CD4-positive, alpha-beta T cell (primary cell): ENCODE data around the gene MRPS15. TPM values are rescaled to one million over a fixed set of nuclear protein-coding genes. Genes with fewer than 3 reads are reported as not detected.
"Not testable (repeated sequence)": the region's sequence is repeated elsewhere in the genome, so short reads cannot be mapped to it uniquely, and the experiment has no call there.

Source experiments
- ATAC-seq: fragments of 200-7000 bp; cut with Tn5 transposase; one replicate; pipeline ENCODE4 v1.10.0; 2022; ENCODE audit warnings: mild to moderate bottlenecking; ENCODE audit not compliant: poor library complexity
- CTCF ChIA-PET: fragments of 350-600 bp; sonication (Branson Sonifier 250); formaldehyde crosslinking; loops from one replicate; lab custom pipeline; 2021; ENCODE audit warnings: antibody characterized with exemption, inconsistent platforms; lab: Charles Lee
- POLR2A ChIA-PET: fragments of 350-600 bp; sonication (Branson Sonifier 250); formaldehyde crosslinking; loops from one replicate; lab custom pipeline; 2021; ENCODE audit warnings: antibody characterized with exemption, inconsistent platforms; lab: Charles Lee
- DNase-seq, 14 experiments: peaks; one replicate each; pipeline ENCODE4 v3.0.0-alpha.2; 2013 to 2020; ENCODE audit warnings: mixed read lengths in 2 of 14
- H3K27ac ChIP-seq, 2 donors: one replicate each; pipeline versions ENCODE4 v1.5.1 to v1.7.0; 2013; ENCODE audit warnings: low read length in 2 of 2, low read depth in 1 of 2, mild to moderate bottlenecking in 1 of 2
- H3K27me3 ChIP-seq, 2 experiments: 1 replicate in 1 of 2; 2 replicates in 1 of 2; pipeline versions ENCODE4 v1.6.1 to v1.7.0; 2013; ENCODE audit warnings: low read length in 2 of 2, control low read depth in 1 of 2, mild to moderate bottlenecking in 1 of 2, moderate library complexity in 1 of 2; ENCODE audit not compliant: insufficient read depth in 2 of 2, control insufficient read depth in 1 of 2
- H3K36me3 ChIP-seq: one replicate; pipeline ENCODE4 v1.6.1; 2013; ENCODE audit warnings: low read length, control low read depth; ENCODE audit not compliant: insufficient read depth
- H3K4me1 ChIP-seq: one replicate; pipeline ENCODE4 v1.6.1; 2013; ENCODE audit warnings: low read length, control low read depth; ENCODE audit not compliant: insufficient read depth
- H3K4me3 ChIP-seq: one replicate; pipeline ENCODE4 v1.5.1; 2013; ENCODE audit warnings: mild to moderate bottlenecking, low read length, moderate library complexity
- H3K9me3 ChIP-seq, 2 experiments: 1 replicate in 1 of 2; 2 replicates in 1 of 2; pipeline versions ENCODE4 v1.6.1 to v1.7.0; 2013; ENCODE audit warnings: low read length in 2 of 2, mild to moderate bottlenecking in 2 of 2, control low read depth in 1 of 2, moderate library complexity in 1 of 2; ENCODE audit not compliant: control insufficient read depth in 1 of 2, insufficient read depth in 1 of 2
- H3K27ac Mint-ChIP-seq: one replicate; pipeline ENCODE4 v1.8.0; 2020; ENCODE audit warnings: mixed read lengths
- H3K27me3 Mint-ChIP-seq: one replicate; pipeline ENCODE4 v1.8.0; 2021; ENCODE audit warnings: mixed read lengths
- H3K36me3 Mint-ChIP-seq: one replicate; pipeline ENCODE4 v1.8.0; 2021; ENCODE audit warnings: low read depth, mixed read lengths
- H3K4me1 Mint-ChIP-seq: one replicate; pipeline ENCODE4 v1.8.0; 2021; ENCODE audit warnings: low read depth, mixed read lengths
- H3K4me3 Mint-ChIP-seq: one replicate; pipeline ENCODE4 v1.8.0; 2020; ENCODE audit warnings: mild to moderate bottlenecking, mixed read lengths
- H3K9me3 Mint-ChIP-seq: one replicate; pipeline ENCODE4 v1.8.0; 2020; ENCODE audit warnings: mixed read lengths
- CTCF ChIP-seq: fragments of 200-600 bp; IDR thresholded peaks from one replicate; pipeline ENCODE4 v1.8.0; 2022; ENCODE audit warnings: antibody characterized with exemption, mild to moderate bottlenecking
- intact Hi-C, 2 experiments: fragments of 100-400 bp; cut with DNase I in 1 of 2; cut with micrococcal nuclease in 1 of 2; formaldehyde crosslinking; loops; one replicate each; pipeline versions ENCODE4 v1.15.1 to v1.9.0; 2023 to 2025; cut with DNase I, micrococcal nuclease
- total RNA-seq, 174 experiments: library from RNA in 2 of 174; stranded (reverse) in 2 of 174; gene quantifications; one replicate each; pipeline ENCODE4 v1.2.3 and lab custom pipeline; 2021 to 2026

MRPS15 gene
- total RNA-seq, 2 experiments from 2014 or later: 35.4 to 36.4 TPM

- DNase-seq (no peak), ATAC-seq (no peak)
- Histone ChIP-seq H3K4me1 (no peaks in the 10 kb centered on the region), H3K27me3 (peaks cover 0 to 5% of the 10 kb centered on the region in 2 experiments), H3K36me3 (no peaks in the 10 kb centered on the region), H3K4me3 (no peak overlapping the region), H3K9me3 (no peaks in the 10 kb centered on the region), H3K27ac (no peak overlapping the region)
- Mint-ChIP-seq H3K9me3 (no peaks in the 10 kb centered on the region), H3K4me3 (no peak overlapping the region), H3K27ac (no peak overlapping the region), H3K27me3 (no peaks in the 10 kb centered on the region), H3K4me1 (peaks cover 9% of the 10 kb centered on the region), H3K36me3 (no peaks in the 10 kb centered on the region)
- ChIA-PET POLR2A (no interaction called here), CTCF (no interaction called here)
- no peak for TF ChIP-seq CTCF
- intact Hi-C loops: no loop called here
Observed at GRCh38 chr1:36492491-36492890, 28.3 kb upstream of the MRPS15 start.

GRCh38 chr1:36489258-36490051, 25.3 kb upstream of the MRPS15 start:
- H3K27me3 ChIP-seq, H3K4me3 ChIP-seq, H3K36me3 ChIP-seq, H3K4me1 Mint-ChIP-seq, ATAC-seq, POLR2A ChIA-PET, H3K27me3 Mint-ChIP-seq, H3K4me1 ChIP-seq, CTCF ChIA-PET, H3K36me3 Mint-ChIP-seq, H3K27ac ChIP-seq, intact Hi-C loops, H3K9me3 ChIP-seq, H3K9me3 Mint-ChIP-seq, H3K4me3 Mint-ChIP-seq, DNase-seq, H3K27ac Mint-ChIP-seq: not testable (repeated sequence)

DNA sequence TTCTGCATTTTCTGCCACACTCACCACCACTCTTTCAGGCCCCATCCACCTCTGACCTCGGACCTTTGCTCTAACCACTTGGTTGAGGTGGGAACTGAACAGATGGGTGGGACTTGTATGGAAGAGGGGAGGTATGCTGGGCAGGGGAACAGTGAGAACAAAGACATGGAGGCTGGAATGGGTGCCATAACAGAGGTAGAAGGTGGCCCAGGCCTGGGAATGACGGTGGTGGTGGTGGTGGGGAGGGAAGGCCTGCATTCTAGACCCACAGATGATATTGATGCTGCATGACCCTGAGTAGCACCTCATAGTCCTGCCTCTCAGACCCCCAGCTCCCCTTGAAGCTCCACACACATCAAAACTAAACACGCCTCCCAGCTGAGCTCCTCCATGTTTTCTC, 23.7 kb upstream of the MRPS15 start:
- no peak for DNase-seq
- no peaks in the 10 kb centered on the region for H3K9me3 Mint-ChIP-seq
- POLR2A ChIA-PET: no interaction called here
- H3K4me3 Mint-ChIP-seq: no peak overlapping the region
- TF ChIP-seq CTCF: no peak
- H3K4me3 ChIP-seq: no peak overlapping the region
- H3K27me3 Mint-ChIP-seq: no peaks in the 10 kb centered on the region
- CTCF ChIA-PET: no interaction called here
- ATAC-seq: no peak
- H3K36me3 ChIP-seq: no peaks in the 10 kb centered on the region
- peaks cover 9% of the 10 kb centered on the region for H3K4me1 Mint-ChIP-seq
- H3K27ac Mint-ChIP-seq: no peak overlapping the region
- no peaks in the 10 kb centered on the region for H3K9me3 ChIP-seq
- intact Hi-C loops: no loop called here
- H3K27ac ChIP-seq: no peak overlapping the region
- H3K36me3 Mint-ChIP-seq: no peaks in the 10 kb centered on the region
- peaks cover 0 to 5% of the 10 kb centered on the region in 2 experiments for H3K27me3 ChIP-seq
- H3K4me1 ChIP-seq: peaks cover 1% of the 10 kb centered on the region

- H3K4me3 ChIP-seq, H3K27ac ChIP-seq, intact Hi-C loops, H3K27me3 ChIP-seq, H3K9me3 ChIP-seq, POLR2A ChIA-PET, H3K27ac Mint-ChIP-seq, H3K4me3 Mint-ChIP-seq, ATAC-seq, H3K4me1 ChIP-seq, CTCF ChIA-PET, H3K36me3 ChIP-seq, DNase-seq, H3K27me3 Mint-ChIP-seq, H3K9me3 Mint-ChIP-seq, H3K36me3 Mint-ChIP-seq: not testable (repeated sequence)
- peaks cover 11% of the 10 kb centered on the region for H3K4me1 Mint-ChIP-seq
Observed at GRCh38 chr1:36487336-36487725, 23.1 kb upstream of the MRPS15 start.
